ENCODE measurements around the gene ACVR1B. TPM values are rescaled to one million over a fixed set of nuclear protein-coding genes. Genes with fewer than 3 reads are reported as not detected.

Gene ACVR1B
- total RNA-seq, 1 donor from 2014 or later = 12.1 TPM

GRCh38 chr12:51971679-51972421 is 20.4 kb downstream of the ACVR1B start:
- peaks cover 10% of the 10 kb centered on the region for H3K36me3 ChIP-seq (ENCODE audit: control insufficient read depth, insufficient read depth, low read length)
- H3K27me3 ChIP-seq (ENCODE audit: control insufficient read depth, insufficient read depth, low read length) = no peaks in the 10 kb centered on the region
- no peak for DNase-seq (ENCODE audit: low read depth)
- no peak overlapping the region for H3K4me3 ChIP-seq (ENCODE audit: low read depth, low read length)
- no peak for FAIRE-seq
- TF ChIP-seq CTCF (IDR thresholded peaks at IDR 0.05; ENCODE audit: insufficient read depth, low read length, severe bottlenecking) = no peak

DNA sequence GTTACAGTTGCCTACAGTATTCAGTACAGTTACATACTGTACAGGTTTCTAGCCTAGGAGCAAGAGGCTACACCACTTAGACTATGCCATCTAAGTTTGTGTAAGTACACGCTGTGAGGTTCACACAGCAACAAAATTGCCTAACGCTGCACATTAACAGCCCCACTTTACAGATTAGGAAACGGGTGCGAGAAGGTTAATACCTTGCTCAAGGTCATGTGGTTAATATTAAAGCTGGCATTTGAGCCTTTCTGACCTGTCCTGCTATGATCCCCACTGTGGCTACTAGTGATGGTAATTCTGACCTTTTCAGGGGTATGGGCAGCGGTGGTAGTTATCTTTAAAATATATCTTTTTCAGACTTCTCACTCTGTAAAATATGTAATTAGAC is 20.9 kb downstream of the ACVR1B start:
- no peak for TF ChIP-seq CTCF (IDR thresholded peaks at IDR 0.05; ENCODE audit: insufficient read depth, low read length, severe bottlenecking)
- no peak for FAIRE-seq
- Histone ChIP-seq H3K4me3 (ENCODE audit: low read depth, low read length) (no peak overlapping the region), H3K27me3 (ENCODE audit: control insufficient read depth, insufficient read depth, low read length) (no peaks in the 10 kb centered on the region), H3K36me3 (ENCODE audit: control insufficient read depth, insufficient read depth, low read length) (peaks cover 10% of the 10 kb centered on the region)
- no peak for DNase-seq (ENCODE audit: low read depth)

DNA sequence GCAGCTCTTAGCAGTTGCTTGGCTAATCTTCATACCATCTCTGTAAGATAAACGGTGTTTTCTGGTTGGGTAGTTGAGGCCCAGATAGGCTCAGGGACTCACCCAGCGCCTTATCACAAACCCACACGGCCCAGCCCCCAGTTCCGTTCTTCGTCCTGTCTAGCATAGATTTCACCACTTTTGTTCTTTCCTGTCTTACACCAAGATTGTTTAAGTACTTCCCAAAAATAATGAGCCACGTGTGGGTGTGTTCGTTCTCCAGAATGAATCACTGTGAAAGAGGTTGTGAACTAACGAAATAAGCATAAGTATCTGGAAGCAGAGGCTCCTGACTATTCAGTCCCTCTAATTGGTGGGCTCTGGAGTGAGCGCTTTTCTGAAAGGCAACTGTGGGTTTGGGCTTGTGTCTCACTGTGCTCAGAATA is 21.4 kb downstream of the ACVR1B start:
- DNase-seq (ENCODE audit: low read depth) (peak; percentile 88), FAIRE-seq (no peak)
- H3K27me3 ChIP-seq (ENCODE audit: control insufficient read depth, insufficient read depth, low read length) = no peaks in the 10 kb centered on the region
- H3K4me3 ChIP-seq (ENCODE audit: low read depth, low read length) = no peak overlapping the region
- no peak for TF ChIP-seq CTCF (IDR thresholded peaks at IDR 0.05; ENCODE audit: insufficient read depth, low read length, severe bottlenecking)
- H3K36me3 ChIP-seq (ENCODE audit: control insufficient read depth, insufficient read depth, low read length) = peaks cover 12% of the 10 kb centered on the region

DNA sequence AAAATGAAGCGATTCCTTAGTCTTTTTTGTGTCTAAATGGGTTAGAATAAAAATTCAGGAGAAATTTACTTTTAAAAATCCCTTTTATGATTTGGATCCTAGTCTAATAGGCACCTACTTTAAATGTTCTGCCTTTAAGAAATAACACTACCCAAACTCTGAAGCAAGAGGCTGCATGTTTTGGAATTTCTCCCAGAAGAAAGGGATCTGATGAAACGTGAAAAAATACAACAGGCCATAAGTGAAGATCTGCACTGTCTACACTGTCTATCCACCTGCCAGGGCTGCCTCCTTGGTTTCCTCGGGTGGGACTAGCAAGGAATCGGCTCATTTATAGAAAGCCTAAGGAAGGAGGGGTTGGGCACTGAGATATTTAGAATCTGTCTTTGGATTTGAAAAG is 22.1 kb downstream of the ACVR1B start:
- FAIRE-seq (no peak), DNase-seq (ENCODE audit: low read depth) (no peak)
- no peak for TF ChIP-seq CTCF (IDR thresholded peaks at IDR 0.05; ENCODE audit: insufficient read depth, low read length, severe bottlenecking)
- Histone ChIP-seq H3K27me3 (ENCODE audit: control insufficient read depth, insufficient read depth, low read length) (no peaks in the 10 kb centered on the region), H3K36me3 (ENCODE audit: control insufficient read depth, insufficient read depth, low read length) (peaks cover 12% of the 10 kb centered on the region), H3K4me3 (ENCODE audit: low read depth, low read length) (no peak overlapping the region)

DNA sequence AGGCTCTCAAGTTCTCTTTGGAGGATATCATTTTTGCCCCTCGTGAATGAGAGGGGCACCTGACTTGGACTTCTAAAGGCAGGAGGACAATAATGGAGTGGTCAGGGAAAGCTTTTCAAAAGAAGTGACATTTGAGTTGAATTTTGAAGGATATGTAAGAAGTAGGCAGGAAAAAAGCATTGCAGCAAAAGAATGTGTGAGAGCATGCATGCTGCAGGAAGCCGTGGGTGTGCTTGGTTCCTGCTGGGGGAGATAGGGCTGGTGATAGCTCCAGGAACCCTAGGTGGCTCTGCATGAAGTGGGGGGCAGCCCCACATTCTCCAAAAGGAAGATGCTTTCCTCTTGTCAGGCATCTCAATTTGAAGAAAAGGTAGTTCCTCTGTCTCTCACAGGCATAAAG is 23.1 kb downstream of the ACVR1B start:
- no peaks in the 10 kb centered on the region for H3K27me3 ChIP-seq (ENCODE audit: control insufficient read depth, insufficient read depth, low read length)
- no peak for TF ChIP-seq CTCF (IDR thresholded peaks at IDR 0.05; ENCODE audit: insufficient read depth, low read length, severe bottlenecking)
- no peak overlapping the region for H3K4me3 ChIP-seq (ENCODE audit: low read depth, low read length)
- no peak for DNase-seq (ENCODE audit: low read depth)
- FAIRE-seq = no peak
- H3K36me3 ChIP-seq (ENCODE audit: control insufficient read depth, insufficient read depth, low read length) = peaks cover 12% of the 10 kb centered on the region

- H3K4me3 ChIP-seq (ENCODE audit: low read depth, low read length) = no peak overlapping the region
- DNase-seq (ENCODE audit: low read depth) (no peak), FAIRE-seq (no peak)
- no peaks in the 10 kb centered on the region for H3K27me3 ChIP-seq (ENCODE audit: control insufficient read depth, insufficient read depth, low read length)
- no peak for TF ChIP-seq CTCF (IDR thresholded peaks at IDR 0.05; ENCODE audit: insufficient read depth, low read length, severe bottlenecking)
- H3K36me3 ChIP-seq (ENCODE audit: control insufficient read depth, insufficient read depth, low read length) = peaks cover 12% of the 10 kb centered on the region
These were observed 23.7 kb downstream of the ACVR1B start for GRCh38 chr12:51975196-51975595.
